ENCODE measurements around the gene STEEP1. TPM values are rescaled to one million over a fixed set of nuclear protein-coding genes. Genes with fewer than 3 reads are reported as not detected.

Gene STEEP1
- polyA plus RNA-seq, 1 experiment, result 19.7 TPM

DNA sequence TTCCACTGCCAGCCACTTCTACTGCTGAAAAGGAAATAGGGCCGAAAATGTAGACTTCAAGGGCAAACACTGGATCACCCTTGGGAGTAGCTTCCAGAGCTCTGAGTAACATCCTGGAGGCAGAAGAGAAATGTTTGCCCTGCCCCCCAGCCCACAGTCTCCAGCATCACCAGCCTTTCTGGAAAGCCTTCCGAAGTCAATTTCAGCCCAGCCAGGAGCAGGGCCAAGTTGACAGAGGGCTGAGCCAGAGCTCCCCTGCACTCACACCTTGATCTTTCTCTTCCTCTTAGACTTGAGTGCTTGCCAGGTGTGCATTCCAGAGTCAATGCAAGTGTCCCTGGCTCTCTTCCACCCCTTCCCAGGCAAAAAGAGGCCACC is 61.7 kb downstream of the STEEP1 start:
- TF ChIP-seq, protein P1, sequence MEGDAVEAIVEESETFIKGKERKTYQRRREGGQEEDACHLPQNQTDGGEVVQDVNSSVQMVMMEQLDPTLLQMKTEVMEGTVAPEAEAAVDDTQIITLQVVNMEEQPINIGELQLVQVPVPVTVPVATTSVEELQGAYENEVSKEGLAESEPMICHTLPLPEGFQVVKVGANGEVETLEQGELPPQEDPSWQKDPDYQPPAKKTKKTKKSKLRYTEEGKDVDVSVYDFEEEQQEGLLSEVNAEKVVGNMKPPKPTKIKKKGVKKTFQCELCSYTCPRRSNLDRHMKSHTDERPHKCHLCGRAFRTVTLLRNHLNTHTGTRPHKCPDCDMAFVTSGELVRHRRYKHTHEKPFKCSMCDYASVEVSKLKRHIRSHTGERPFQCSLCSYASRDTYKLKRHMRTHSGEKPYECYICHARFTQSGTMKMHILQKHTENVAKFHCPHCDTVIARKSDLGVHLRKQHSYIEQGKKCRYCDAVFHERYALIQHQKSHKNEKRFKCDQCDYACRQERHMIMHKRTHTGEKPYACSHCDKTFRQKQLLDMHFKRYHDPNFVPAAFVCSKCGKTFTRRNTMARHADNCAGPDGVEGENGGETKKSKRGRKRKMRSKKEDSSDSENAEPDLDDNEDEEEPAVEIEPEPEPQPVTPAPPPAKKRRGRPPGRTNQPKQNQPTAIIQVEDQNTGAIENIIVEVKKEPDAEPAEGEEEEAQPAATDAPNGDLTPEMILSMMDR (IDR thresholded peaks at IDR 0.05; ENCODE audit: low read depth, low read length), result no peak
- ChIA-PET CTCF (interaction anchor here (1.7 to 2.4 kb wide), 4 partner anchors 9 to 34 kb away, joined by 6 to 16 read pairs (median 8); no protein-coding TSS in a partner anchor), POLR2A (interaction anchor here (0.8 to 1.3 kb wide), 2 partner anchors 26 to 35 kb away, joined by 3 to 5 read pairs; partner anchors contain the start of gene SLC25A5)
- peak overlapping the region; percentile 77 for H3K27ac ChIP-seq (ENCODE audit: low read depth, low read length)
- DNase-seq (ENCODE audit: low read depth, low spot score), result no peak
- H3K4me3 ChIP-seq (ENCODE audit: low read depth, low read length), result no peak overlapping the region
- H3K27me3 ChIP-seq (ENCODE audit: control insufficient read depth, insufficient read depth, low read length), result no peaks in the 10 kb centered on the region
- no peaks in the 10 kb centered on the region for H3K9me3 ChIP-seq (ENCODE audit: control insufficient read depth, insufficient read depth, low read length)

DNA sequence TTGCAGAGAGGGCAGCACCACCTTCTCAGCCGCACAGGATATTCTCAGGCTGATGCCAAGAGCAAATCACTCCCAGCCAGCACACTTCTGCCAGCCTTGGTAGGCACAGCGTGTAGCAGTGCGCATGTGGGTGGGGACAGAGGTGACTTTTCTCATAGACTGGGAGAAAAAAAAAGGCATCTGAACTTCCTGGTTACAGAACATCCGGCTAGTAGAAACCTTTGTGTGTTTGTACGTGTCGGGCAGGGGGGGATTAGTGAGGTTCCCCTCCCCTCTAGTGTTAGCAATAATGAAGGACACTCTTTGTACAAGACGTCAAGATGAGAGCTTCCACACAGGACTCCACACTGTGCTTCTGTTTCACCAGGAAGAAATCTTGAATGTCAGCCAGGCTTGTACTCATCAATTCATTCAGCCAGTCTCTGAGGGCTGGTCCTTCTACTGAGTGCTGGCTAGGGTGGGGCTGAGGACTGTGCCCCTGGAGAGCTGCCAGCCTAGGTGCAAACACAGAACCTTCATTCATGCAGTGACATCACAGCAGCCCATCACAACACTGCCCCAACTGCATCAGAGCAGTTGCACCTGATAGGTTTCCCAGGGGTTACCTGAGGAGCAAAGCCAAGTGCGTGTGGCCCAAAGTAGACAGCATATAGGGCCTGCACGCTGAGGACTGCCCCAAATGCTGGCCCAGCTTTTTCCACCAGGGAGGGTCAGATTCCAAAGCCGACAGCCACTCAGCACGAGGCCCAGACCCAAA is 62.3 kb downstream of the STEEP1 start:
- TF ChIP-seq, protein P1 (IDR thresholded peaks at IDR 0.05; ENCODE audit: low read depth, low read length), result no peak
- H3K27ac ChIP-seq (ENCODE audit: low read depth, low read length), result peak overlapping the region; percentile 77
- ChIA-PET POLR2A (interaction anchor here (0.8 to 1.3 kb wide), 2 partner anchors 25 to 35 kb away, joined by 3 to 5 read pairs; partner anchors contain the start of gene SLC25A5), CTCF (interaction anchor here (1.7 to 2.4 kb wide), 4 partner anchors 9 to 34 kb away, joined by 6 to 16 read pairs (median 8); no protein-coding TSS in a partner anchor)
- no peak for DNase-seq (ENCODE audit: low read depth, low spot score)
- no peaks in the 10 kb centered on the region for H3K27me3 ChIP-seq (ENCODE audit: control insufficient read depth, insufficient read depth, low read length)
- H3K9me3 ChIP-seq (ENCODE audit: control insufficient read depth, insufficient read depth, low read length), result no peaks in the 10 kb centered on the region
- H3K4me3 ChIP-seq (ENCODE audit: low read depth, low read length), result no peak overlapping the region

DNA sequence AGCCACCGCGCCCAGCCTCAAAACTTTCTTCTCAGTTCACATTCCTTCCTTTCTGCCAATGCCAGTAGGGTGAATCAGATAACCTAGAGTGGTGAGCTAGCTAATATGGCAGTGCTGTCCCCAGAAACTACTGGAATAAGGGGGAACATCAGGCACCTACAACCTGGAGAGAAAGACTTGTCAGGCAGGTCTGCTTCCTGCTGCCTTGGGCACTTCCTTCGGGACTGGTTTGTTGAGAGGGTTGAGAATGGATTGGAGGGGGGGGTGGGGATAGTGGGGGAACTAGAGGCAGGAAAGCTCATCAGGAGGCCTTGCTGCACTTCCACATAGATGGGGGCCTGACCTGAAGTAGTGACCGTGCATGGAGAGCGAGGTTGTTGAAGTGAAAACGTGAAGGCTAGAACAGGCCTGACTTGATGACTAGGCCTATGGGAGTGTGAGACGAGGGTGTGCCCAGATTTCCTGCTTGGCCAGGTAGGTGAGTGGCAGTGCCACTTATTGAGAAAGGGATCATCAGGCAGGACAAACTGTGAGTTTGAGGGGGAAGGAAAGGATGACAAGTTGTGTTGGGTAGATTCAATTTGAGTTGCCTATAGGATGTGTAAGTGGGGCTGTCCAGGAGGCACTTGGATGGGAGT is 63.6 kb downstream of the STEEP1 start:
- TF ChIP-seq, protein P1 (IDR thresholded peaks at IDR 0.05; ENCODE audit: low read depth, low read length), result no peak
- Histone ChIP-seq H3K27ac (ENCODE audit: low read depth, low read length) (no peak overlapping the region), H3K27me3 (ENCODE audit: control insufficient read depth, insufficient read depth, low read length) (no peaks in the 10 kb centered on the region), H3K4me3 (ENCODE audit: low read depth, low read length) (no peak overlapping the region), H3K9me3 (ENCODE audit: control insufficient read depth, insufficient read depth, low read length) (no peaks in the 10 kb centered on the region)
- POLR2A ChIA-PET, result no interaction called here
- CTCF ChIA-PET, result no interaction called here
- DNase-seq (ENCODE audit: low read depth, low spot score), result no peak

DNA sequence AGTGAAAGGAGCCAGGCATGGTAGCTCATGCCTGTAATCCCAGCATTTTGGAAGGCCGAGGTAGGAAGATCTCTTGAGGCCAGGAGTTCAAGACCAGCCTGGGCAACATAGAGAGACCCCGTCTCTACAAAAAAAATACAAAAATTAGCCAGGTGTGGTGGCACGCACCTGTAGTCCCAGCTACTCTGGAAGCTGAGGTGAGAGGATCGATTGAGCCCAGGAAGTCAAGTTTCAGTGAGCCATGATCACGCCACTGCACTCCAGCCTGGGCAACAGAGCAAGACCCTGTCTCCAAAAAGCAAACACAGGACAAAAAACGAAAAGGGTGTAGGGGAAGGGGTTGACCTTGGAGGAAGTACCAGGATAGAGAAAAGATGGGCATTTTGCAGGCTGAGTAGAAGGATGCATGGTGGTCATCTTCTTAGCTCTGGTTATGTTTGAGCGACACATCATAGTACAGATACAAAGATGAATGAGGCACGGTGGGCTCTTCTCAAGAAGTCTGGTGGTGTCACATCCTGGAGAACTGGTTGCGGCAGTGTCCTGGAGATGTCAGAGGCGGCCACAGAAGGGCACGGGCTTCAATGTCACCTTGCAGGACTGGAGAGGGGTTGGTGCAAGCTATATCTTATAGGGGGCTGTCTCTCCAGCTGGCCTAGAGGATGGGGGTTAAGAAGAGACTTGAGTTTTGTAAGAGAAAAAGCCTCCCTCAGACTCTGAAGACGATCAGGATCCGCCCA is 65.0 kb downstream of the STEEP1 start:
- DNase-seq (ENCODE audit: low read depth, low spot score), result no peak
- Histone ChIP-seq H3K27ac (ENCODE audit: low read depth, low read length) (no peak overlapping the region), H3K27me3 (ENCODE audit: control insufficient read depth, insufficient read depth, low read length) (no peaks in the 10 kb centered on the region), H3K9me3 (ENCODE audit: control insufficient read depth, insufficient read depth, low read length) (no peaks in the 10 kb centered on the region), H3K4me3 (ENCODE audit: low read depth, low read length) (no peak overlapping the region)
- POLR2A ChIA-PET, result no interaction called here
- CTCF ChIA-PET, result interaction anchor here (1.0 to 1.1 kb wide), 2 partner anchors 12 to 14 kb away, joined by 4 read pairs; no protein-coding TSS in a partner anchor
- TF ChIP-seq, protein P1 (IDR thresholded peaks at IDR 0.05; ENCODE audit: low read depth, low read length), result no peak
